B cell (primary cell): ENCODE measurements around the gene PIGZ. TPM values are rescaled to one million over a fixed set of nuclear protein-coding genes. Genes with fewer than 3 reads are reported as not detected.
A peak's percentile ranks its signal among the peaks of the same experiment; 100 is the strongest.

Experiments used
- ATAC-seq: fragments of 200-7000 bp; cut with Tn5 transposase; one replicate; pipeline ENCODE4 v1.10.0; 2021; ENCODE audit warnings: low read depth, mild to moderate bottlenecking, moderate number of reproducible peaks, moderate library complexity
- CTCF ChIA-PET: fragments of 350-600 bp; sonication (Branson Sonifier 250); formaldehyde crosslinking; loops from one replicate; lab custom pipeline; 2021; ENCODE audit warnings: antibody characterized with exemption, inconsistent platforms; lab: Charles Lee
- POLR2A ChIA-PET: fragments of 350-600 bp; sonication (Branson Sonifier 250); formaldehyde crosslinking; loops from one replicate; lab custom pipeline; 2021; ENCODE audit warnings: antibody characterized with exemption; lab: Charles Lee
- DNase-seq: peaks from one replicate; pipeline ENCODE4 v3.0.0; 2013
- H2AFZ ChIP-seq: 2 replicates; pipeline ENCODE4 v1.6.1; 2012; ENCODE audit warnings: mild to moderate bottlenecking, low read depth, low read length; ENCODE audit not compliant: insufficient read depth, poor library complexity, severe bottlenecking
- H3K27ac ChIP-seq, 2 donors: 1 replicate in 1 of 2; 2 replicates in 1 of 2; pipeline ENCODE4 v1.5.1; 2012 to 2013; ENCODE audit warnings: low read length in 2 of 2, mild to moderate bottlenecking in 2 of 2, moderate library complexity in 1 of 2
- H3K27me3 ChIP-seq, 4 experiments: fragments of 200-600 bp in 1 of 4; sonication (generic) in 1 of 4; replicated peaks in 1 of 4; 1 replicate in 2 of 4; 2 replicates in 2 of 4; pipeline versions ENCODE4 v1.6.1 to v1.7.0; 2013 to 2016; ENCODE audit warnings: low read length in 3 of 4, mild to moderate bottlenecking in 2 of 4, mixed read lengths in 1 of 4, moderate library complexity in 1 of 4; ENCODE audit not compliant: insufficient read depth in 4 of 4, control insufficient read depth in 3 of 4; ENCODE audit errors: control extremely low read depth in 1 of 4
- H3K36me3 ChIP-seq, 2 experiments: replicated peaks in 1 of 2; 1 replicate in 1 of 2; 2 replicates in 1 of 2; pipeline versions ENCODE4 v1.6.1 to v1.7.1; 2013; ENCODE audit warnings: low read length in 1 of 2; ENCODE audit not compliant: insufficient read depth in 2 of 2, control insufficient read depth in 1 of 2; ENCODE audit errors: control extremely low read depth in 1 of 2, extremely low read depth in 1 of 2
- H3K4me1 ChIP-seq, 2 donors: fragments of 200-600 bp in 1 of 2; sonication (generic) in 1 of 2; 1 replicate in 1 of 2; 2 replicates in 1 of 2; pipeline versions ENCODE4 v1.5.1 to v1.6.1; 2013 to 2017; ENCODE audit warnings: low read length in 2 of 2; ENCODE audit not compliant: control insufficient read depth in 2 of 2, insufficient read depth in 2 of 2
- H3K4me2 ChIP-seq: replicated peaks from 2 replicates; pipeline ENCODE3; 2012; ENCODE audit warnings: mild to moderate bottlenecking, low read depth, low read length; ENCODE audit not compliant: poor library complexity, severe bottlenecking
- H3K4me3 ChIP-seq, 5 experiments: fragments of 200-600 bp in 1 of 5; sonication (generic) in 1 of 5; 1 replicate in 3 of 5; 2 replicates in 2 of 5; pipeline versions ENCODE4 v1.5.1 to v1.7.0; 2011 to 2016; ENCODE audit warnings: low read length in 4 of 5, mild to moderate bottlenecking in 4 of 5, low read depth in 2 of 5, control low read depth in 1 of 5, moderate library complexity in 1 of 5; ENCODE audit not compliant: insufficient read depth in 1 of 5; ENCODE audit errors: control extremely low read depth in 1 of 5, extremely low read depth in 1 of 5
- H3K79me2 ChIP-seq: fragments of 200-600 bp; sonication (generic); one replicate; pipeline ENCODE4 v1.6.0; 2016; ENCODE audit warnings: low read length; ENCODE audit not compliant: control insufficient read depth, insufficient read depth
- H3K9ac ChIP-seq: fragments of 200-600 bp; sonication (generic); 2 replicates; pipeline ENCODE4 v1.6.1; 2017; ENCODE audit warnings: mild to moderate bottlenecking, low read length, moderate library complexity
- H3K9me3 ChIP-seq, 3 donors: one replicate each; pipeline versions ENCODE4 v1.6.1 to v1.7.1; 2013; ENCODE audit warnings: low read length in 2 of 3; ENCODE audit not compliant: control insufficient read depth in 2 of 3, insufficient read depth in 1 of 3; ENCODE audit errors: control extremely low read depth in 1 of 3
- H4K20me1 ChIP-seq: 2 replicates; pipeline ENCODE4 v1.6.0; 2012; ENCODE audit warnings: mild to moderate bottlenecking, low read length; ENCODE audit not compliant: insufficient read depth, control insufficient read depth, poor library complexity, severe bottlenecking
- H3K27ac Mint-ChIP-seq: one replicate; pipeline ENCODE4 v1.8.0; 2021; ENCODE audit warnings: mixed read lengths
- H3K27me3 Mint-ChIP-seq: one replicate; pipeline ENCODE4 v1.8.0; 2021; ENCODE audit warnings: mixed read lengths
- H3K4me1 Mint-ChIP-seq: one replicate; pipeline ENCODE4 v1.8.0; 2021; ENCODE audit warnings: mixed read lengths
- H3K4me3 Mint-ChIP-seq: one replicate; pipeline ENCODE4 v1.8.0; 2021; ENCODE audit warnings: mixed read lengths
- H3K9me3 Mint-ChIP-seq: one replicate; pipeline ENCODE4 v1.8.0; 2022; ENCODE audit warnings: mixed read lengths; ENCODE audit not compliant: insufficient read depth
- CTCF ChIP-seq: fragments of 200-600 bp; IDR thresholded peaks from one replicate; pipeline ENCODE4 v1.8.0; 2022; ENCODE audit warnings: antibody characterized with exemption, mild to moderate bottlenecking
- EZH2 ChIP-seq: IDR thresholded peaks from 2 replicates; pipeline ENCODE4 v1.6.1; 2012; ENCODE audit warnings: borderline replicate concordance, low read depth, mild to moderate bottlenecking, moderate library complexity, low read length; ENCODE audit not compliant: insufficient read depth, poor library complexity, severe bottlenecking
- WGBS: methylation state at CpG from one replicate; pipeline ENCODE4 v1.1.5; 2013; ENCODE audit warnings: missing lambda C conversion rate; ENCODE audit not compliant: insufficient coverage; 5-methylcytosine and 5-hydroxymethylcytosine counted together
- intact Hi-C: fragments of 100-400 bp; cut with micrococcal nuclease; formaldehyde crosslinking; loops from one replicate; pipeline ENCODE4 v1.10.0; 2022
- polyA plus RNA-seq: library from polyadenylated mRNA; depleted of rRNA; stranded (reverse); fragments of >200 nt; gene quantifications from 2 replicates; pipeline ENCODE4 v1.2.3, GENCODE V29; 2012
- total RNA-seq, 2 donors: library from RNA; stranded (reverse); fragments of 120-200 nt in 1 of 2; gene quantifications; 1 replicate in 1 of 2; 2 replicates in 1 of 2; pipeline versions ENCODE4 v1.2.3 to v1.2.4, GENCODE V29; 2013 to 2022

PIGZ gene
- total and polyA plus RNA-seq, 2 donors (not counting 1 experiment from before 2014, with no cell fraction given) = 2.2 to 3.9 TPM

DNA sequence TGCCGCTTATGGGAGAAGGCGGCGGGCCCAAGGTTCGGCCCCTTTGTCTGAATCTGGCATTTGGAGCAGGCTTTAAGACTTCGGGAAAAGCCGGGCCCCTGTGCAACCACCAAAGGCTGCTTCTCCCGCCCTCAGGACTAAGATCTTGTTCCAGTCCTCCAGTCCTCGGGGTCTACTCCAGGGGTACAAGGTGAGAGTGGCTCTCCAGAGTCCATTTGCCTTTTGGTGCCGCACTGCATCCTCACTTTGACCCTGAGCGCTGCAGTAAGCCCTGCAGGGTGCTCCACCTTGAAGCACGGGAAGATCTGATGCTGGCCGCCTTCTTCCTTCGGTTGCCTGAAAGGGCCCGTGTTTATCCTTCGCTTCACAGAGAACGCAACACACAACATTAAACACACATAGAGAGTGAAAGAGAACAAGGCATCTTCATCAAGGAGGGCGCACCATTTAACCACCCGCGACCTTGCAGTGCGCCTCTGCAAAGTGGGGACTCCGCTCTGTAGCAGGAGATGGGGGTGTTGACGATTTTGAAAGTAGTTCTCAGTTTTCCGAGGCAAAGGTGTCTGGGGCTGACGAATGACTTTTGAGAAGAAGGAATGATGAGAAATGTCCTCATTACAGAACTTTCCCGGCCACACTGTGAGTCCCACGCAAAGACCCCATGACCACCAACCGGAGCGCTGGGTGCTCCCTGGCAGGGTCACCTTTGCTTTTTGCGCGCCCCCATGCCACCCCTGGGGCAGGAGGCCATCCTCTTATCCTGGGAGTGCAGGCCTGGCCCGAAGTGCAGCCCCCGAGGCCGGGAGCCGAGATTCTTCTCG is 1.0 kb downstream of the PIGZ start:
- peak overlapping the region; percentile 89 for H3K4me3 Mint-ChIP-seq
- H3K27ac Mint-ChIP-seq = peak overlapping the region; percentile 7
- TF ChIP-seq CTCF = no peak
- no peak for TF ChIP-seq EZH2
- H3K27me3 Mint-ChIP-seq = peaks cover 5% of the 10 kb centered on the region
- POLR2A ChIA-PET = interaction anchor here (0.7 kb wide), 1 partner anchor 28 kb away, joined by 3 read pairs; no protein-coding TSS in a partner anchor
- DNase-seq (peak; percentile 26), ATAC-seq (no peak)
- Histone ChIP-seq H3K4me3 (peak overlapping the region in 4 of 5 experiments; percentile 38 to 71 (median 70)), H3K4me2 (peak overlapping the region; percentile 98), H3K4me1 (peaks cover 11 to 20% of the 10 kb centered on the region in 2 donors), H2AFZ (peak overlapping the region; percentile 90), H4K20me1 (no peaks in the 10 kb centered on the region), H3K36me3 (no peaks in the 10 kb centered on the region), H3K9me3 (no peaks in the 10 kb centered on the region), H3K9ac (peak overlapping the region; percentile 66), H3K79me2 (no peaks in the 10 kb centered on the region), H3K27ac (no peak overlapping the region), H3K27me3 (peaks cover 0 to 4% (median 1%) of the 10 kb centered on the region in 4 experiments)
- 74% methylated on average over 28 of the region's 35 CpGs for WGBS
- H3K9me3 Mint-ChIP-seq = no peaks in the 10 kb centered on the region
- CTCF ChIA-PET = interaction anchor here (1.1 to 5.4 kb wide), 3 partner anchors 129 to 358 kb away, joined by 5 to 66 read pairs (median 11); no protein-coding TSS in a partner anchor
- intact Hi-C loops = loop anchor here (2.0 kb wide), 1 partner anchor 25 kb away; the partner anchor contains the start of gene NCBP2
- peaks cover 30% of the 10 kb centered on the region for H3K4me1 Mint-ChIP-seq
